ENCODE measurements around the gene GPR161.

GPR161 gene

GRCh38 chr1:168105846-168106245, 30.9 kb downstream of the GPR161 start:
- H3K36me3 Mint-ChIP-seq (ENCODE audit: low read depth): no peaks in the 10 kb centered on the region
- no peak overlapping the region for H3K4me3 Mint-ChIP-seq
- H3K27me3 Mint-ChIP-seq: no peaks in the 10 kb centered on the region
- H3K4me1 Mint-ChIP-seq (ENCODE audit: low read depth): no peaks in the 10 kb centered on the region
- no peak overlapping the region for H3K27ac Mint-ChIP-seq
- H3K9me3 Mint-ChIP-seq: no peaks in the 10 kb centered on the region

- H3K36me3 Mint-ChIP-seq (ENCODE audit: low read depth): no peaks in the 10 kb centered on the region
- no peaks in the 10 kb centered on the region for H3K9me3 Mint-ChIP-seq
- H3K27ac Mint-ChIP-seq: no peak overlapping the region
- no peak overlapping the region for H3K4me3 Mint-ChIP-seq
- H3K4me1 Mint-ChIP-seq (ENCODE audit: low read depth): no peaks in the 10 kb centered on the region
- H3K27me3 Mint-ChIP-seq: no peaks in the 10 kb centered on the region
Measured at GRCh38 chr1:168104535-168104934, 32.2 kb downstream of the GPR161 start.

GRCh38 chr1:168102487-168102886, 34.2 kb downstream of the GPR161 start:
- H3K9me3 Mint-ChIP-seq: no peaks in the 10 kb centered on the region
- H3K4me1 Mint-ChIP-seq (ENCODE audit: low read depth): no peaks in the 10 kb centered on the region
- no peak overlapping the region for H3K4me3 Mint-ChIP-seq
- H3K36me3 Mint-ChIP-seq (ENCODE audit: low read depth): no peaks in the 10 kb centered on the region
- H3K27me3 Mint-ChIP-seq: no peaks in the 10 kb centered on the region
- H3K27ac Mint-ChIP-seq: no peak overlapping the region

- Mint-ChIP-seq H3K27ac (no peak overlapping the region), H3K9me3 (no peaks in the 10 kb centered on the region), H3K4me3 (no peak overlapping the region), H3K4me1 (ENCODE audit: low read depth) (no peaks in the 10 kb centered on the region), H3K27me3 (no peaks in the 10 kb centered on the region), H3K36me3 (ENCODE audit: low read depth) (no peaks in the 10 kb centered on the region)
Measured at GRCh38 chr1:168101336-168101735, 35.4 kb downstream of the GPR161 start.

GRCh38 chr1:168100315-168101002, 36.3 kb downstream of the GPR161 start:
- Mint-ChIP-seq H3K27me3 (no peaks in the 10 kb centered on the region), H3K4me3 (no peak overlapping the region), H3K36me3 (ENCODE audit: low read depth) (no peaks in the 10 kb centered on the region), H3K9me3 (no peaks in the 10 kb centered on the region), H3K4me1 (ENCODE audit: low read depth) (no peaks in the 10 kb centered on the region), H3K27ac (no peak overlapping the region)

- H3K27me3 Mint-ChIP-seq: peaks cover 1% of the 10 kb centered on the region
- H3K36me3 Mint-ChIP-seq (ENCODE audit: low read depth): no peaks in the 10 kb centered on the region
- H3K27ac Mint-ChIP-seq: no peak overlapping the region
- H3K9me3 Mint-ChIP-seq: no peaks in the 10 kb centered on the region
- H3K4me1 Mint-ChIP-seq (ENCODE audit: low read depth): no peaks in the 10 kb centered on the region
- H3K4me3 Mint-ChIP-seq: no peak overlapping the region
Measured at GRCh38 chr1:168099337-168099801, 37.4 kb downstream of the GPR161 start.

GRCh38 chr1:168098534-168099320, 38.0 kb downstream of the GPR161 start:
- Mint-ChIP-seq H3K4me1 (ENCODE audit: low read depth) (no peaks in the 10 kb centered on the region), H3K27me3 (peaks cover 7% of the 10 kb centered on the region), H3K4me3 (no peak overlapping the region), H3K27ac (no peak overlapping the region), H3K36me3 (ENCODE audit: low read depth) (no peaks in the 10 kb centered on the region), H3K9me3 (no peaks in the 10 kb centered on the region)

- H3K36me3 Mint-ChIP-seq (ENCODE audit: low read depth): no peaks in the 10 kb centered on the region
- H3K27ac Mint-ChIP-seq: no peak overlapping the region
- no peaks in the 10 kb centered on the region for H3K9me3 Mint-ChIP-seq
- H3K4me1 Mint-ChIP-seq (ENCODE audit: low read depth): no peaks in the 10 kb centered on the region
- H3K27me3 Mint-ChIP-seq: peaks cover 7% of the 10 kb centered on the region
- H3K4me3 Mint-ChIP-seq: no peak overlapping the region
Measured at GRCh38 chr1:168097921-168098528, 38.7 kb downstream of the GPR161 start.

- no peak overlapping the region for H3K27ac Mint-ChIP-seq
- H3K27me3 Mint-ChIP-seq: peaks cover 7% of the 10 kb centered on the region
- H3K4me3 Mint-ChIP-seq: no peak overlapping the region
Measured at GRCh38 chr1:168096296-168097165, 40.2 kb downstream of the GPR161 start.

GRCh38 chr1:168095476-168095875, 41.3 kb downstream of the GPR161 start:
- Mint-ChIP-seq H3K4me3 (no peak overlapping the region), H3K27me3 (peaks cover 7% of the 10 kb centered on the region), H3K9me3 (no peaks in the 10 kb centered on the region), H3K4me1 (ENCODE audit: low read depth) (no peaks in the 10 kb centered on the region), H3K36me3 (ENCODE audit: low read depth) (no peaks in the 10 kb centered on the region), H3K27ac (no peak overlapping the region)

More at GRCh38 chr1:168096296-168097165, 40.2 kb downstream of the GPR161 start:
- Mint-ChIP-seq H3K4me1 (ENCODE audit: low read depth) (no peaks in the 10 kb centered on the region), H3K36me3 (ENCODE audit: low read depth) (no peaks in the 10 kb centered on the region), H3K9me3 (no peaks in the 10 kb centered on the region)

- Mint-ChIP-seq H3K4me3 (no peak overlapping the region), H3K27ac (no peak overlapping the region), H3K27me3 (peaks cover 7% of the 10 kb centered on the region), H3K36me3 (ENCODE audit: low read depth) (no peaks in the 10 kb centered on the region), H3K9me3 (no peaks in the 10 kb centered on the region), H3K4me1 (ENCODE audit: low read depth) (no peaks in the 10 kb centered on the region)
Measured at GRCh38 chr1:168093616-168094015, 43.1 kb downstream of the GPR161 start.

GRCh38 chr1:168092566-168093355, 44.0 kb downstream of the GPR161 start:
- Mint-ChIP-seq H3K36me3 (ENCODE audit: low read depth) (no peaks in the 10 kb centered on the region), H3K27me3 (peaks cover 7% of the 10 kb centered on the region), H3K9me3 (no peaks in the 10 kb centered on the region), H3K27ac (no peak overlapping the region), H3K4me3 (no peak overlapping the region), H3K4me1 (ENCODE audit: low read depth) (no peaks in the 10 kb centered on the region)

GRCh38 chr1:168091720-168092550, 44.8 kb downstream of the GPR161 start:
- Mint-ChIP-seq H3K4me1 (ENCODE audit: low read depth) (no peaks in the 10 kb centered on the region), H3K27me3 (peaks cover 7% of the 10 kb centered on the region), H3K4me3 (no peak overlapping the region), H3K27ac (no peak overlapping the region), H3K36me3 (ENCODE audit: low read depth) (no peaks in the 10 kb centered on the region), H3K9me3 (no peaks in the 10 kb centered on the region)
